ENCODE measurements around the gene CDC42EP1.
"Not testable (repeated sequence)": the region's sequence is repeated elsewhere in the genome, so short reads cannot be mapped to it uniquely, and the experiment has no call there.

Gene CDC42EP1

GRCh38 chr22:37559901-37560607 is at the start of gene CDC42EP1:
CDC42EP1 (plus strand) TSS chr22:37560480; CDS start chr22:37566350, 5,870 bp downstream.
- FAIRE-seq: no peak

GRCh38 chr22:37511395-37512104 is 48.7 kb upstream of the CDC42EP1 start:
- no peak for FAIRE-seq

- no peak for FAIRE-seq
Measured at GRCh38 chr22:37514526-37515051, 45.7 kb upstream of the CDC42EP1 start.

- no peak for FAIRE-seq
Measured at GRCh38 chr22:37515901-37516300, 44.4 kb upstream of the CDC42EP1 start.

- FAIRE-seq: no peak
Measured at GRCh38 chr22:37516456-37516855, 43.8 kb upstream of the CDC42EP1 start.

GRCh38 chr22:37517826-37518450 is 42.3 kb upstream of the CDC42EP1 start:
- FAIRE-seq: no peak

- no peak for FAIRE-seq
Measured at GRCh38 chr22:37518509-37519267, 41.6 kb upstream of the CDC42EP1 start.

- no peak for FAIRE-seq
Measured at GRCh38 chr22:37519268-37520195, 40.7 kb upstream of the CDC42EP1 start, which contains the start of gene CARD10. CARD10 (minus strand) TSS chr22:37519415; CDS start chr22:37519200, 215 bp downstream.

- no peak for FAIRE-seq
Measured at GRCh38 chr22:37520776-37521191, 39.5 kb upstream of the CDC42EP1 start.

- FAIRE-seq: no peak
Measured at GRCh38 chr22:37521236-37521739, 39.0 kb upstream of the CDC42EP1 start.

GRCh38 chr22:37522482-37522881 is 37.8 kb upstream of the CDC42EP1 start:
- no peak for FAIRE-seq

- no peak for FAIRE-seq
Measured at GRCh38 chr22:37525073-37525745, 35.1 kb upstream of the CDC42EP1 start.

- no peak for FAIRE-seq
Measured at GRCh38 chr22:37525746-37526350, 34.4 kb upstream of the CDC42EP1 start.

- no peak for FAIRE-seq
Measured at GRCh38 chr22:37526376-37526775, 33.9 kb upstream of the CDC42EP1 start.

GRCh38 chr22:37527081-37527752 is 33.1 kb upstream of the CDC42EP1 start:
- not testable (repeated sequence) for FAIRE-seq

- FAIRE-seq: not testable (repeated sequence)
Measured at GRCh38 chr22:37527952-37528351, 32.3 kb upstream of the CDC42EP1 start.

GRCh38 chr22:37529652-37530345 is 30.5 kb upstream of the CDC42EP1 start:
- FAIRE-seq: no peak

- no peak for FAIRE-seq
Measured at GRCh38 chr22:37533995-37534394, 26.3 kb upstream of the CDC42EP1 start.

GRCh38 chr22:37534445-37534844 is 25.8 kb upstream of the CDC42EP1 start:
- FAIRE-seq: no peak

All from endometrium (tissue), 2 donors.